Activated CD4-positive, alpha-beta T cell treated with anti-CD3 and anti-CD28 coated beads for 48 hours (primary cell): ENCODE measurements around the gene FOXN1.
A peak's percentile ranks its signal among the peaks of the same experiment; 100 is the strongest.
"Not testable (repeated sequence)": the region's sequence is repeated elsewhere in the genome, so short reads cannot be mapped to it uniquely, and the experiment has no call there.

Experiments used
- DNase-seq: peaks from one replicate; pipeline ENCODE4 v3.0.0-alpha.2; 2020

The FOXN1 gene

GRCh38 chr17:28549236-28550132, 43.3 kb downstream of the FOXN1 start:
- DNase-seq = peak; percentile 67

GRCh38 chr17:28550858-28551257, 44.7 kb downstream of the FOXN1 start:
- no peak for DNase-seq

GRCh38 chr17:28551421-28552175, 45.5 kb downstream of the FOXN1 start:
- no peak for DNase-seq

- DNase-seq = peak; percentile 83
Observed at GRCh38 chr17:28552176-28552999, 46.2 kb downstream of the FOXN1 start, which contains the start of gene UNC119. Gene UNC119, minus strand, starts transcription at chr17:28552624. Its CDS starts 67 bp downstream, at chr17:28552557.

- DNase-seq = no peak
Observed at GRCh38 chr17:28553000-28553505, 46.9 kb downstream of the FOXN1 start.

- no peak for DNase-seq
Observed at GRCh38 chr17:28554565-28554964, 48.4 kb downstream of the FOXN1 start.

- no peak for DNase-seq
Observed at GRCh38 chr17:28555022-28555421, 48.9 kb downstream of the FOXN1 start.

- no peak for DNase-seq
Observed at GRCh38 chr17:28563475-28563874, 57.3 kb downstream of the FOXN1 start.

GRCh38 chr17:28567604-28568003, 61.5 kb downstream of the FOXN1 start:
- no peak for DNase-seq

GRCh38 chr17:28569446-28569845, 63.3 kb downstream of the FOXN1 start:
- DNase-seq = no peak

GRCh38 chr17:28570716-28571360, 64.7 kb downstream of the FOXN1 start:
- peak; percentile 65 for DNase-seq

- DNase-seq = peak; percentile 96
Observed at GRCh38 chr17:28571361-28572122, 65.4 kb downstream of the FOXN1 start, which contains the start of gene PIGS. Gene PIGS, minus strand, starts transcription at chr17:28571524. Its CDS starts 28 bp downstream, at chr17:28571496.

GRCh38 chr17:28572259-28573039, 66.3 kb downstream of the FOXN1 start:
- no peak for DNase-seq

GRCh38 chr17:28573040-28573380, 66.9 kb downstream of the FOXN1 start:
- no peak for DNase-seq

- DNase-seq = no peak
Observed at GRCh38 chr17:28573521-28573920, 67.4 kb downstream of the FOXN1 start.

- no peak for DNase-seq
Observed at GRCh38 chr17:28573966-28574480, 67.9 kb downstream of the FOXN1 start.

GRCh38 chr17:28574526-28574925, 68.4 kb downstream of the FOXN1 start:
- DNase-seq = peak; percentile 45

GRCh38 chr17:28575126-28575795, 69.1 kb downstream of the FOXN1 start:
- DNase-seq = no peak

GRCh38 chr17:28576016-28576415, 69.9 kb downstream of the FOXN1 start:
- not testable (repeated sequence) for DNase-seq
